Loucy (cell line): Measurements from ENCODE around the gene DENND10.
"Not testable (repeated sequence)": the region's sequence is repeated elsewhere in the genome, so short reads cannot be mapped to it uniquely, and the experiment has no call there.

Experiments
- EZH2phosphoT487 ChIP-seq: fragments of 200-600 bp; IDR thresholded peaks from 2 replicates; pipeline ENCODE4 v1.6.1; 2018; ENCODE audit warnings: antibody characterized with exemption, mild to moderate bottlenecking, moderate library complexity, borderline replicate concordance
- TF ChIP-seq, protein P1 (sequence below): fragments of 200-600 bp; sonication (generic); conservative IDR thresholded peaks from 2 replicates; pipeline ENCODE4 v1.5.1; 2014; ENCODE audit warnings: mild to moderate bottlenecking, antibody characterized with exemption, low read length

DNA sequence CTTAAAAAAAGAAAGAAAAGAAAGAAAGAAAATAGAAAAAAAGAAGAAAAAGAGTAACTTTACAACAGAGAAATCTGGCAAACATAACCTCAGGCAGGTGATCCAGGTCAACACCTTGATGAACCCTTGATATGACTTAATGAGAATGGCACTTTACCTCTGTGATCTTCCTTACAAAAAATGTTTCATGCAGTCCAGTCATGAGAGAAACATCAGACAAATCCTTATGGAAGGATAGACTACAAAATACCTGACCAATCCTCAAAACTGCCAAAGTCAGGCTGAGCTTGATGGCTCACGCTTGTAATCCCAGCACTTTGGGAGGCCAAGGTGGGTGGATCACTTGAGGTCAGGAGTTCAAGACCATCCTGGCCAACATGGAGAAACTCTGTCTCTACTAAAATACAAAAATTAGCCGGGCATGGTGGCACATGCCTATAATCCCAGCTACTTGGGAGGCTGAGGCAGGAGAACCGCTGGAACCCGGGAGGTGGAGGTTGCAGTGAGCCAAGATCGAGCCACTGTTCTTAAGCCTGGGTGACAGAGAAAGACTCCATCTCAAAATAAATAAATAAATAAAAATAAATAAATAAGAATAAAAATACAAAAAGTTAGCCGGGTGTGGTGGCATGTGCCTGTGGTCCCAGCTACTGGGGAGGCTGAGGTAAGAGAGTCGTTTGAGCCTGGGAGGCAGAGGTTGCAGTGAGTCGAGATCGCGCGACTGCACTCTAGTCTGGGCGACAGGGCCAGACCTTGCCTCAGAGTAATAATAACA is 7.1 kb upstream of the DENND10 start:
- TF ChIP-seq, protein P1, sequence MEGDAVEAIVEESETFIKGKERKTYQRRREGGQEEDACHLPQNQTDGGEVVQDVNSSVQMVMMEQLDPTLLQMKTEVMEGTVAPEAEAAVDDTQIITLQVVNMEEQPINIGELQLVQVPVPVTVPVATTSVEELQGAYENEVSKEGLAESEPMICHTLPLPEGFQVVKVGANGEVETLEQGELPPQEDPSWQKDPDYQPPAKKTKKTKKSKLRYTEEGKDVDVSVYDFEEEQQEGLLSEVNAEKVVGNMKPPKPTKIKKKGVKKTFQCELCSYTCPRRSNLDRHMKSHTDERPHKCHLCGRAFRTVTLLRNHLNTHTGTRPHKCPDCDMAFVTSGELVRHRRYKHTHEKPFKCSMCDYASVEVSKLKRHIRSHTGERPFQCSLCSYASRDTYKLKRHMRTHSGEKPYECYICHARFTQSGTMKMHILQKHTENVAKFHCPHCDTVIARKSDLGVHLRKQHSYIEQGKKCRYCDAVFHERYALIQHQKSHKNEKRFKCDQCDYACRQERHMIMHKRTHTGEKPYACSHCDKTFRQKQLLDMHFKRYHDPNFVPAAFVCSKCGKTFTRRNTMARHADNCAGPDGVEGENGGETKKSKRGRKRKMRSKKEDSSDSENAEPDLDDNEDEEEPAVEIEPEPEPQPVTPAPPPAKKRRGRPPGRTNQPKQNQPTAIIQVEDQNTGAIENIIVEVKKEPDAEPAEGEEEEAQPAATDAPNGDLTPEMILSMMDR: not testable (repeated sequence)
- TF ChIP-seq EZH2phosphoT487: not testable (repeated sequence)
